IMR-90 (cell line): ENCODE measurements around the gene DTD1. TPM values are rescaled to one million over a fixed set of nuclear protein-coding genes. Genes with fewer than 3 reads are reported as not detected.

Experiments used
- ATAC-seq: fragments of 200-7000 bp; cut with Tn5 transposase; 2 replicates; pipeline ENCODE4 v1.9.1; 2020; ENCODE audit warnings: low read depth, mild to moderate bottlenecking, moderate library complexity
- BruUV-seq: library from RNA; stranded (reverse); fragments of 400-500 nt; replicated peaks from 2 replicates; lab custom pipeline; 2021; lab: Mats Ljungman, UMichigan
- CTCF ChIA-PET: fragments of 300-600 bp; formaldehyde crosslinking; extraction: SDS; loops from one replicate; lab custom pipeline; 2021; ENCODE audit warnings: antibody characterized with exemption; lab: Yijun Ruan, JAX
- POLR2A ChIA-PET: fragments of 300-600 bp; sonication (Branson Sonifier 250); formaldehyde crosslinking; loops from one replicate; lab custom pipeline; 2022; ENCODE audit warnings: antibody characterized with exemption; ENCODE audit not compliant: unreplicated experiment; lab: Charles Lee
- DNase-seq: peaks from one replicate; pipeline ENCODE4 v3.0.0; 2013
- H2AFZ ChIP-seq: replicated peaks from 2 replicates; pipeline ENCODE3; 2013; ENCODE audit warnings: low read length, mild to moderate bottlenecking; ENCODE audit not compliant: poor library complexity
- H2AK5ac ChIP-seq: 2 replicates; pipeline ENCODE4 v1.6.1; 2013; ENCODE audit warnings: low read depth, low read length, inconsistent platforms
- H2AK9ac ChIP-seq: replicated peaks from 2 replicates; pipeline ENCODE3; 2013; ENCODE audit warnings: mild to moderate bottlenecking, low read depth, low read length, moderate library complexity; ENCODE audit not compliant: poor library complexity
- H2BK120ac ChIP-seq: 2 replicates; pipeline ENCODE4 v1.6.1; 2013; ENCODE audit warnings: low read depth, low read length, inconsistent platforms
- H2BK15ac ChIP-seq: 3 replicates; pipeline ENCODE4 v1.6.1; 2013; ENCODE audit warnings: low read depth, low read length, inconsistent platforms
- H2BK20ac ChIP-seq: 2 replicates; pipeline ENCODE4 v1.6.1; 2013; ENCODE audit warnings: low read depth, mild to moderate bottlenecking, inconsistent platforms, low read length, moderate library complexity
- H2BK5ac ChIP-seq: 2 replicates; pipeline ENCODE4 v1.6.1; 2013; ENCODE audit warnings: mild to moderate bottlenecking, low read depth, low read length, inconsistent platforms; ENCODE audit not compliant: poor library complexity, severe bottlenecking
- H3K14ac ChIP-seq: replicated peaks from 2 replicates; pipeline ENCODE4 v1.6.1; 2013; ENCODE audit warnings: low read depth, low read length, inconsistent platforms
- H3K18ac ChIP-seq: 2 replicates; pipeline ENCODE4 v1.6.1; 2013; ENCODE audit warnings: low read depth, low read length, control low read depth
- H3K23ac ChIP-seq: 2 replicates; pipeline ENCODE4 v1.6.1; 2013; ENCODE audit warnings: low read depth, low read length, inconsistent platforms
- H3K27ac ChIP-seq: 2 replicates; pipeline ENCODE4 v1.5.1; 2013; ENCODE audit warnings: mild to moderate bottlenecking, control low read depth, low read length; ENCODE audit not compliant: insufficient read depth
- H3K27me3 ChIP-seq: 2 replicates; pipeline ENCODE4 v1.6.1; 2013; ENCODE audit warnings: low read length; ENCODE audit not compliant: control insufficient read depth, insufficient read depth
- H3K36me3 ChIP-seq: 2 replicates; pipeline ENCODE4 v1.6.1; 2013; ENCODE audit warnings: low read length, mixed read lengths; ENCODE audit not compliant: control insufficient read depth, insufficient read depth
- H3K4ac ChIP-seq: 2 replicates; pipeline ENCODE4 v1.6.1; 2013; ENCODE audit warnings: low read depth, low read length, inconsistent platforms
- H3K4me1 ChIP-seq: 2 replicates; pipeline ENCODE4 v1.6.1; 2013; ENCODE audit warnings: low read length, mixed read lengths; ENCODE audit not compliant: control insufficient read depth, insufficient read depth
- H3K4me2 ChIP-seq: 2 replicates; pipeline ENCODE4 v1.6.1; 2013; ENCODE audit warnings: low read depth, mild to moderate bottlenecking, control low read depth, low read length, moderate library complexity
- H3K4me3 ChIP-seq: 2 replicates; pipeline ENCODE4 v1.5.1; 2013; ENCODE audit warnings: low read depth, mild to moderate bottlenecking, control low read depth, low read length, moderate library complexity; ENCODE audit not compliant: insufficient read depth
- H3K56ac ChIP-seq: 2 replicates; pipeline ENCODE4 v1.6.1; 2013; ENCODE audit warnings: low read length, inconsistent platforms; ENCODE audit not compliant: insufficient read depth; ENCODE audit errors: extremely low read depth
- H3K79me1 ChIP-seq, 2 experiments: 2 replicates each; pipeline ENCODE4 v1.6.1; 2013; ENCODE audit warnings: low read length in 2 of 2, inconsistent platforms in 1 of 2, low read depth in 1 of 2
- H3K9ac ChIP-seq: 2 replicates; pipeline ENCODE4 v1.6.1; 2013; ENCODE audit warnings: low read depth, low read length, control low read depth
- H3K9me1 ChIP-seq: 2 replicates; pipeline ENCODE4 v1.6.1; 2013; ENCODE audit warnings: low read length, inconsistent platforms; ENCODE audit not compliant: insufficient read depth
- H3K9me3 ChIP-seq: 2 replicates; pipeline ENCODE4 v1.6.1; 2013; ENCODE audit warnings: low read length; ENCODE audit not compliant: control insufficient read depth, insufficient read depth
- H4K20me1 ChIP-seq: 2 replicates; pipeline ENCODE4 v1.6.1; 2013; ENCODE audit warnings: low read length, inconsistent platforms; ENCODE audit not compliant: insufficient read depth
- H4K5ac ChIP-seq: 2 replicates; pipeline ENCODE4 v1.6.1; 2013; ENCODE audit warnings: mild to moderate bottlenecking, low read depth, low read length, control low read depth
- H4K8ac ChIP-seq, 2 experiments: 2 replicates each; pipeline ENCODE4 v1.6.1; 2013; ENCODE audit warnings: low read depth in 2 of 2, low read length in 2 of 2, control low read depth in 1 of 2, inconsistent platforms in 1 of 2
- H4K91ac ChIP-seq: 2 replicates; pipeline ENCODE4 v1.6.1; 2013; ENCODE audit warnings: low read depth, low read length, inconsistent platforms; ENCODE audit not compliant: insufficient read depth
- CEBPB ChIP-seq: IDR thresholded peaks from 2 replicates; pipeline ENCODE4 v1.6.1; 2012; ENCODE audit warnings: low read depth, low read length, improper control_type of control experiment
- FOS ChIP-seq: fragments of 150-350 bp; IDR thresholded peaks from 2 replicates; pipeline ENCODE4 v1.6.1; 2016; ENCODE audit warnings: low read depth, low read length
- MAZ ChIP-seq: IDR thresholded peaks from 2 replicates; pipeline ENCODE4 v1.6.1; 2012; ENCODE audit warnings: low read depth, mild to moderate bottlenecking, low read length, improper control_type of control experiment, moderate library complexity, borderline replicate concordance
- NFE2L2 ChIP-seq: fragments of 150-350 bp; IDR thresholded peaks from 2 replicates; pipeline ENCODE4 v1.6.1; 2016; ENCODE audit warnings: low read depth, mild to moderate bottlenecking, low read length
- POLR2A ChIP-seq: IDR thresholded peaks from 2 replicates; pipeline ENCODE4 v1.6.1; 2012; ENCODE audit warnings: mild to moderate bottlenecking, low read depth, low read length
- RAD21 ChIP-seq: IDR thresholded peaks from 2 replicates; pipeline ENCODE4 v1.6.1; 2012; ENCODE audit warnings: low read length, improper control_type of control experiment
- RCOR1 ChIP-seq: IDR thresholded peaks from 2 replicates; pipeline ENCODE4 v1.6.1; 2012; ENCODE audit warnings: mild to moderate bottlenecking, low read length, improper control_type of control experiment; ENCODE audit not compliant: insufficient replicate concordance
- RFX5 ChIP-seq: IDR thresholded peaks from 2 replicates; pipeline ENCODE4 v1.8.0; 2012; ENCODE audit warnings: low read depth, mild to moderate bottlenecking, low read length, moderate library complexity
- SMC3 ChIP-seq: fragments of 150-350 bp; IDR thresholded peaks from 2 replicates; pipeline ENCODE4 v1.6.1; 2016; ENCODE audit warnings: low read depth, mild to moderate bottlenecking, antibody characterized with exemption, low read length, moderate library complexity
- WGBS, 2 experiments: methylation state at CpG; one replicate each; pipeline versions ENCODE4 v1.1.5 to v1.1.7; 2013; ENCODE audit warnings: missing lambda C conversion rate in 2 of 2; ENCODE audit not compliant: insufficient read length in 1 of 2; ENCODE audit errors: extremely low coverage in 2 of 2; 5-methylcytosine and 5-hydroxymethylcytosine counted together
- dilution Hi-C: fragments of 300-500 bp; cut with HindIII; formaldehyde crosslinking; loops from one replicate; pipeline ENCODE4 v1.14.3; 2018; ENCODE audit warnings: low sequenced_read_pairs; ENCODE audit not compliant: unreplicated experiment
- in situ Hi-C: fragments of 300-500 bp; cut with MboI; formaldehyde crosslinking; loops from 3 replicates; pipeline ENCODE4 v1.14.3; 2019; ENCODE audit warnings: low sequenced_read_pairs, inconsistent platforms, mixed read lengths
- intact Hi-C: fragments of 100-400 bp; cut with micrococcal nuclease; formaldehyde crosslinking; loops from 2 replicates; pipeline ENCODE4 v1.10.0; 2022
- polyA plus RNA-seq, 3 experiments: library from polyadenylated mRNA; depleted of rRNA; stranded (reverse); fragments of >200 nt; gene quantifications; 2 replicates each; pipeline ENCODE4 v1.2.3, GENCODE V29; 2012; ENCODE audit warnings: low replicate concordance in 1 of 3
- total RNA-seq: library from RNA; depleted of rRNA; stranded (reverse); fragments of >200 nt; gene quantifications from 2 replicates; pipeline ENCODE4 v1.2.3, GENCODE V29; 2012
- TF ChIP-seq, protein P1 (sequence below): conservative IDR thresholded peaks from 2 replicates; pipeline ENCODE4 v1.5.1; 2012; ENCODE audit warnings: mild to moderate bottlenecking, low read depth, low read length, improper control_type of control experiment
- TF ChIP-seq, protein P2 (sequence below): fragments of 150-350 bp; IDR thresholded peaks from 2 replicates; pipeline ENCODE4 v1.6.1; 2017; ENCODE audit warnings: mild to moderate bottlenecking, antibody characterized with exemption, low read length, low read depth

Gene DTD1
- total and polyA plus RNA-seq, 2 of the 4 experiments (the other 2 are of a cell fraction), result 73.1 to 101 TPM

DNA sequence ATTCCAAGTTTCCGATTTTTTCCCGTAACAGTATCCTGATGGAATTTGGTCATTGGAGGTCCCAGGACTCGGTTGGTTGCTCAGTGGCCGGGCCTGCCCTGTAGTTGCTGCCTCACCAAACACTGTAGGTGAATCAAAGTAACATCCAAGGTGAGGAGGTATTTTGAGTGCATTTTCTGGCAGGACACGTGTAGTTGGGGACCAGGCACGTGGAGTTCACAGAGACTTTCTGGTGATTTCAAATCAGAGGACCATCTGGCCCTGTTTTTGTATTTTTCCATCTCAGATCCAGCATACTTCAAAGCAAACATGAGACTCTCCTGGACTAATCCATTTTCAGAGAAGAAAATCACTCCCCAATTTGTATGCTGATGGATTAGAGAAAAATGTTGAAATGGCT, 9.9 kb upstream of the DTD1 start:
- no peaks in the 10 kb centered on the region for H4K20me1 ChIP-seq
- intact Hi-C loops (no loop called here), dilution Hi-C loops (no loop called here), in situ Hi-C loops (no loop called here)
- H2BK20ac ChIP-seq, result no peak overlapping the region
- ChIA-PET CTCF (no interaction called here), POLR2A (no interaction called here)
- H3K9me1 ChIP-seq, result no peaks in the 10 kb centered on the region
- H2AFZ ChIP-seq, result no peak overlapping the region
- no peak overlapping the region for H3K9ac ChIP-seq
- 60% methylated on average over 1 of the region's 6 CpGs; no CpG with 5 or more reads in 1 of the 2 experiments for WGBS, 2 experiments
- no peak overlapping the region for H2AK9ac ChIP-seq
- H4K91ac ChIP-seq, result no peak overlapping the region
- TF ChIP-seq POLR2A, result no peak
- TF ChIP-seq NFE2L2, result no peak
- TF ChIP-seq FOS, result no peak
- TF ChIP-seq, protein P1, sequence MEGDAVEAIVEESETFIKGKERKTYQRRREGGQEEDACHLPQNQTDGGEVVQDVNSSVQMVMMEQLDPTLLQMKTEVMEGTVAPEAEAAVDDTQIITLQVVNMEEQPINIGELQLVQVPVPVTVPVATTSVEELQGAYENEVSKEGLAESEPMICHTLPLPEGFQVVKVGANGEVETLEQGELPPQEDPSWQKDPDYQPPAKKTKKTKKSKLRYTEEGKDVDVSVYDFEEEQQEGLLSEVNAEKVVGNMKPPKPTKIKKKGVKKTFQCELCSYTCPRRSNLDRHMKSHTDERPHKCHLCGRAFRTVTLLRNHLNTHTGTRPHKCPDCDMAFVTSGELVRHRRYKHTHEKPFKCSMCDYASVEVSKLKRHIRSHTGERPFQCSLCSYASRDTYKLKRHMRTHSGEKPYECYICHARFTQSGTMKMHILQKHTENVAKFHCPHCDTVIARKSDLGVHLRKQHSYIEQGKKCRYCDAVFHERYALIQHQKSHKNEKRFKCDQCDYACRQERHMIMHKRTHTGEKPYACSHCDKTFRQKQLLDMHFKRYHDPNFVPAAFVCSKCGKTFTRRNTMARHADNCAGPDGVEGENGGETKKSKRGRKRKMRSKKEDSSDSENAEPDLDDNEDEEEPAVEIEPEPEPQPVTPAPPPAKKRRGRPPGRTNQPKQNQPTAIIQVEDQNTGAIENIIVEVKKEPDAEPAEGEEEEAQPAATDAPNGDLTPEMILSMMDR, result no peak
- no peak for TF ChIP-seq SMC3
- no peak for TF ChIP-seq RCOR1
- TF ChIP-seq, protein P2, sequence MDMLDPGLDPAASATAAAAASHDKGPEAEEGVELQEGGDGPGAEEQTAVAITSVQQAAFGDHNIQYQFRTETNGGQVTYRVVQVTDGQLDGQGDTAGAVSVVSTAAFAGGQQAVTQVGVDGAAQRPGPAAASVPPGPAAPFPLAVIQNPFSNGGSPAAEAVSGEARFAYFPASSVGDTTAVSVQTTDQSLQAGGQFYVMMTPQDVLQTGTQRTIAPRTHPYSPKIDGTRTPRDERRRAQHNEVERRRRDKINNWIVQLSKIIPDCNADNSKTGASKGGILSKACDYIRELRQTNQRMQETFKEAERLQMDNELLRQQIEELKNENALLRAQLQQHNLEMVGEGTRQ, result no peak
- no peak for TF ChIP-seq RAD21
- no peak for TF ChIP-seq MAZ
- TF ChIP-seq RFX5, result no peak
- TF ChIP-seq CEBPB, result no peak
- ATAC-seq, result no peak
- H3K4me3 ChIP-seq, result no peak overlapping the region
- H3K18ac ChIP-seq, result no peak overlapping the region
- no peak overlapping the region for H3K27ac ChIP-seq
- no peak for DNase-seq
- no peak overlapping the region for H2BK120ac ChIP-seq
- no peaks in the 10 kb centered on the region for H3K79me1 ChIP-seq
- H3K4me2 ChIP-seq, result no peak overlapping the region
- no peak overlapping the region for H3K23ac ChIP-seq
- H3K14ac ChIP-seq, result no peak overlapping the region
- no peak overlapping the region for H2AK5ac ChIP-seq
- H4K5ac ChIP-seq, result no peak overlapping the region
- no peak overlapping the region for H3K56ac ChIP-seq
- H4K8ac ChIP-seq, result no peak overlapping the region
- no peaks in the 10 kb centered on the region for H3K36me3 ChIP-seq
- no peak overlapping the region for H3K4ac ChIP-seq
- H2BK5ac ChIP-seq, result no peak overlapping the region
- no peaks in the 10 kb centered on the region for H3K4me1 ChIP-seq
- no TSS peak for BruUV-seq
- H3K27me3 ChIP-seq, result no peaks in the 10 kb centered on the region; the same call in 1 of the 2 replicates
- no peak overlapping the region for H2BK15ac ChIP-seq
- no peaks in the 10 kb centered on the region for H3K9me3 ChIP-seq
